Lung (tissue), 12 donors: ENCODE data around the gene JAK3. TPM values are rescaled to one million over a fixed set of nuclear protein-coding genes. Genes with fewer than 3 reads are reported as not detected.

Experiments used
- ATAC-seq: fragments of 200-7000 bp; cut with Tn5 transposase; one replicate; pipeline ENCODE4 v1.9.1; 2020; ENCODE audit warnings: moderate number of reproducible peaks; ENCODE audit not compliant: insufficient read depth, low FRiP score
- DNase-seq, 3 donors: peaks; one replicate each; pipeline ENCODE4 v3.0.0-alpha.2; 2013 to 2017
- H3K27ac ChIP-seq, 2 donors: one replicate each; pipeline ENCODE4 v1.5.1; 2013; ENCODE audit warnings: mild to moderate bottlenecking in 2 of 2, moderate library complexity in 2 of 2, control low read depth in 1 of 2, inconsistent platforms in 1 of 2, low read depth in 1 of 2, low read length in 1 of 2
- H3K27me3 ChIP-seq, 3 donors: one replicate each; pipeline ENCODE4 v1.5.1; 2013; ENCODE audit warnings: low read length in 2 of 3; ENCODE audit not compliant: control insufficient read depth in 3 of 3, insufficient read depth in 3 of 3
- H3K36me3 ChIP-seq, 4 donors: one replicate each; pipeline ENCODE4 v1.5.1; 2013; ENCODE audit warnings: low read length in 4 of 4, mild to moderate bottlenecking in 1 of 4, moderate library complexity in 1 of 4; ENCODE audit not compliant: control insufficient read depth in 4 of 4, insufficient read depth in 4 of 4
- H3K4me1 ChIP-seq, 5 donors: one replicate each; pipeline ENCODE4 v1.5.1; 2013; ENCODE audit warnings: low read length in 5 of 5, mild to moderate bottlenecking in 2 of 5, moderate library complexity in 1 of 5; ENCODE audit not compliant: control insufficient read depth in 5 of 5, insufficient read depth in 5 of 5
- H3K4me3 ChIP-seq: one replicate; pipeline ENCODE4 v1.5.1; 2013; ENCODE audit warnings: mild to moderate bottlenecking, control low read depth, moderate library complexity
- H3K9ac ChIP-seq, 2 donors: one replicate each; pipeline ENCODE4 v1.5.1; 2013; ENCODE audit warnings: low read length in 2 of 2, control low read depth in 1 of 2; ENCODE audit not compliant: insufficient read depth in 1 of 2
- H3K9me3 ChIP-seq, 4 donors: one replicate each; pipeline ENCODE4 v1.5.1; 2013; ENCODE audit warnings: low read length in 3 of 4, mild to moderate bottlenecking in 1 of 4, moderate library complexity in 1 of 4; ENCODE audit not compliant: control insufficient read depth in 4 of 4, insufficient read depth in 3 of 4
- WGBS, 2 donors: extraction: QIAGEN DNeasy Blood & Tissue Kit; methylation state at CpG; one replicate each; pipeline ENCODE4 v1.1.7; 2013; 5-methylcytosine and 5-hydroxymethylcytosine counted together
- polyA plus RNA-seq, 2 donors: library from polyadenylated mRNA; stranded (reverse); fragments of 200-250 nt; gene quantifications; one replicate each; pipeline ENCODE4 v1.2.1, GENCODE V29; 2013
- total RNA-seq, 2 donors: library from RNA; depleted of rRNA in 1 of 2; stranded (reverse); fragments of >200 nt in 1 of 2; gene quantifications; one replicate each; pipeline ENCODE4 v1.2.1, GENCODE V29; 2014 to 2021
- TF ChIP-seq, protein P1 (sequence below): IDR thresholded peaks from 2 replicates; pipeline ENCODE4 v1.5.1; 2012; ENCODE audit warnings: mild to moderate bottlenecking; ENCODE audit errors: control extremely low read depth, extremely low read depth
- donor health status: control.
- donor health status: control.
- donor health status: Bipolar disorder and iron deficiency.
- donor health status: healthy.
- donor health status: DM: yes; HTN: yes; CAD: no.

JAK3 gene
- total and polyA plus RNA-seq, 4 donors, result 5.2 to 32.5 (median 18.0) TPM

DNA sequence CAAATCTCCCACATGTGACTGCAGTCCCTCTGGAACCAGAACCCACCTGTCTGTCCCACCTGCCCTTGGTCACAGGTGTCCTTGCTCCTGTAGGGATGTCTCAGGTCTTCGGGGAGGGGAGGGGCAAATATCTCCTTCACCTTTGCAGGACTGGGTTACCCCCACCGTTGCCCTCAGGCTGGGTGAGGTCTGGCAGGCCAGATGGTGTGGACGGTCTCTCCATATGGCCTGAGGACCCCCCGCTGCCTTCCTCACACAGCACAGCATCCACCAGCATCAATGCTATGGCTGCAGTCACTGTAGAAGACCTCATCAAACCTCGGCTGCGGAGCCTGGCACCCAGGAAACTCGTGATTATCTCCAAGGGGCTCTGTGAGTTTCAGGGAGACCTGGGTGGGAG lies 33.9 kb upstream of the JAK3 start:
- ATAC-seq, result no peak
- no peak for DNase-seq
- Histone ChIP-seq H3K4me1 (peaks cover 0 to 2% (median 0%) of the 10 kb centered on the region in 5 donors), H3K27ac (no peak overlapping the region), H3K9ac (no peak overlapping the region), H3K36me3 (no peaks in the 10 kb centered on the region), H3K9me3 (peaks cover 0 to 4% (median 0%) of the 10 kb centered on the region in 4 donors), H3K4me3 (no peak overlapping the region), H3K27me3 (peaks cover 0 to 4% (median 0%) of the 10 kb centered on the region in 3 donors)
- TF ChIP-seq, protein P1, sequence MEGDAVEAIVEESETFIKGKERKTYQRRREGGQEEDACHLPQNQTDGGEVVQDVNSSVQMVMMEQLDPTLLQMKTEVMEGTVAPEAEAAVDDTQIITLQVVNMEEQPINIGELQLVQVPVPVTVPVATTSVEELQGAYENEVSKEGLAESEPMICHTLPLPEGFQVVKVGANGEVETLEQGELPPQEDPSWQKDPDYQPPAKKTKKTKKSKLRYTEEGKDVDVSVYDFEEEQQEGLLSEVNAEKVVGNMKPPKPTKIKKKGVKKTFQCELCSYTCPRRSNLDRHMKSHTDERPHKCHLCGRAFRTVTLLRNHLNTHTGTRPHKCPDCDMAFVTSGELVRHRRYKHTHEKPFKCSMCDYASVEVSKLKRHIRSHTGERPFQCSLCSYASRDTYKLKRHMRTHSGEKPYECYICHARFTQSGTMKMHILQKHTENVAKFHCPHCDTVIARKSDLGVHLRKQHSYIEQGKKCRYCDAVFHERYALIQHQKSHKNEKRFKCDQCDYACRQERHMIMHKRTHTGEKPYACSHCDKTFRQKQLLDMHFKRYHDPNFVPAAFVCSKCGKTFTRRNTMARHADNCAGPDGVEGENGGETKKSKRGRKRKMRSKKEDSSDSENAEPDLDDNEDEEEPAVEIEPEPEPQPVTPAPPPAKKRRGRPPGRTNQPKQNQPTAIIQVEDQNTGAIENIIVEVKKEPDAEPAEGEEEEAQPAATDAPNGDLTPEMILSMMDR, result no peak
- 72 to 80% methylated on average over 7 of the region's 7 CpGs for WGBS, 2 donors

DNA sequence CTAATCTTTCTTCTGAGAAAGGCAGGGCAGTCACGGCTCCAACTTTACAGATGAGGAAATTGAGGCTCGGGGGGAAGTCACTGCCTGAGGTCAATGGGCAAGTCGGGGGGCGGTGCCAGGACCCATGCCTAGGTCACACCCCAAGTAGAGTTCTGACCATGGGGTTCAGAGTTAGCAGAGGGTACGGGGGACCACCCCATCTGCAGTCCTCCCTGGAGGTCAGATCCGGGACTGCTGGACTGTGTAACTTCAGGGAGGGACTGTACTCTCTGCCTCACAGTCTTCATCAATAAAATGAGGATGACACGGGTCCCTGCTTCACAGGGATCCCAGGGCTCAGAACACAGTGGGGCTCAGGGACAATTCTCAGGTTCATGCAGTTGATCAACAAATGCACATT lies 31.7 kb upstream of the JAK3 start:
- Histone ChIP-seq H3K9me3 (peaks cover 0 to 6% (median 0%) of the 10 kb centered on the region in 4 donors), H3K27ac (no peak overlapping the region), H3K4me1 (peaks cover 0 to 2% (median 0%) of the 10 kb centered on the region in 5 donors), H3K27me3 (peaks cover 2 to 4% (median 4%) of the 10 kb centered on the region in 3 donors), H3K4me3 (no peak overlapping the region), H3K36me3 (no peaks in the 10 kb centered on the region), H3K9ac (no peak overlapping the region)
- no peak for DNase-seq
- no peak for ATAC-seq
- TF ChIP-seq, protein P1, result no peak
- WGBS, 2 donors, result 76 to 82% methylated on average over 7 of the region's 7 CpGs

DNA sequence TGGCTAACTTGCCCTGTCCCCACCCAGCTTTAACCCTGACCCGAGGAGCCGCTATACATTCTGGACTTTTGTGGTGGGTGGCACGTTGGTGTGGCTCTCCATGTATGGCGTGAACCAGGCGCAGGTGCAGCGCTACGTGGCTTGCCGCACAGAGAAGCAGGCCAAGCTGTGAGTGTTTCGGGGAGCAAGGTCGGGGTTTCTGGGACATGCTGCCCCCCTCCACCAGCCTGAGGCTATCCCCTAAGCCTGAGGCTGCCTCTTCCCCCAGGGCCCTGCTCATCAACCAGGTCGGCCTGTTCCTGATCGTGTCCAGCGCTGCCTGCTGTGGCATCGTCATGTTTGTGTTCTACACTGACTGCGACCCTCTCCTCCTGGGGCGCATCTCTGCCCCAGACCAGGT lies 29.9 kb upstream of the JAK3 start:
- peaks cover 0 to 1% (median 0%) of the 10 kb centered on the region in 4 donors for H3K9me3 ChIP-seq
- TF ChIP-seq, protein P1, result no peak
- WGBS, 2 donors, result 89 to 95% methylated on average over 16 of the region's 16 CpGs
- peaks cover 0 to 18% (median 8%) of the 10 kb centered on the region in 3 donors for H3K27me3 ChIP-seq
- ATAC-seq (no peak), DNase-seq (no peak)
- no peak overlapping the region for H3K9ac ChIP-seq
- no peak overlapping the region for H3K4me3 ChIP-seq
- no peaks in the 10 kb centered on the region for H3K36me3 ChIP-seq
- peaks cover 0 to 3% (median 0%) of the 10 kb centered on the region in 5 donors for H3K4me1 ChIP-seq
- H3K27ac ChIP-seq, result no peak overlapping the region

DNA sequence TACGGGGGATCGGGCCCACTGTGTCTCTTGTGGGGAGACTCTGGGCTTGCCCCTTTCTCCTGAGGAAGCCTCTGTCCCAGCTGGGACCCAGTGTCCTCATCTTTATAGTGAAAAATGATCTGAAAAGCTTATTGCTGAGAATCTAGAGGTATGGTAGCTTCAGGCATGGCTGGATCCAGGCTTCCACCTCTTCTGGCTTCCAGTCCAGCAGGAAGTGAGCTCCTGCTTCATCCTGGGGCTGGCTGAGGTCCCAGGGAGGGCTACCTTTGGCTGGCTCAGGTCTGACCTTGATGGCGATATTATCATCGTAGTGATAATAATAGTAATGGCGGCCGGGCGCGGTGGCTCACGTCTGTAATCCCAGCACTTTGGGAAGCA lies 27.0 kb upstream of the JAK3 start:
- peaks cover 0 to 47% (median 27%) of the 10 kb centered on the region in 3 donors for H3K27me3 ChIP-seq
- TF ChIP-seq, protein P1, result no peak
- no peak overlapping the region for H3K9ac ChIP-seq
- H3K9me3 ChIP-seq, result peaks cover 0 to 1% (median 0%) of the 10 kb centered on the region in 4 donors
- peaks cover 0 to 9% (median 0%) of the 10 kb centered on the region in 5 donors for H3K4me1 ChIP-seq
- H3K4me3 ChIP-seq, result no peak overlapping the region
- no peak overlapping the region for H3K27ac ChIP-seq
- H3K36me3 ChIP-seq, result no peaks in the 10 kb centered on the region
- no peak for DNase-seq
- ATAC-seq, result no peak
- 87 to 88% methylated on average over 9 of the region's 9 CpGs for WGBS, 2 donors
